Adrenal gland (tissue), 12 donors: Measurements from ENCODE around the gene CCDC134. TPM values are rescaled to one million over a fixed set of nuclear protein-coding genes. Genes with fewer than 3 reads are reported as not detected.

Source experiments
- DNase-seq, 7 donors: peaks; one replicate each; pipeline ENCODE4 v3.0.0-alpha.2; 2019 to 2020
- H3K27ac ChIP-seq, 5 donors: fragments of 200-600 bp; sonication (generic) in 4 of 5; 1 replicate in 3 of 5; 2 replicates in 2 of 5; pipeline versions ENCODE4 v1.5.1 to v1.8.0; 2016 to 2020; ENCODE audit warnings: mild to moderate bottlenecking in 1 of 5
- H3K27me3 ChIP-seq: fragments of 200-600 bp; 2 replicates; pipeline ENCODE4 v1.8.0; 2021
- H3K36me3 ChIP-seq, 2 donors: fragments of 200-600 bp; replicated peaks in 1 of 2; 1 replicate in 1 of 2; 2 replicates in 1 of 2; pipeline versions ENCODE4 v1.5.1 to v1.8.0; 2018 to 2022
- H3K4me1 ChIP-seq, 2 donors: fragments of 200-600 bp; replicated peaks in 1 of 2; 1 replicate in 1 of 2; 2 replicates in 1 of 2; pipeline versions ENCODE4 v1.5.1 to v1.8.0; 2018 to 2021
- H3K4me3 ChIP-seq, 4 donors: fragments of 200-600 bp; sonication (generic) in 3 of 4; one replicate each; pipeline ENCODE4 v1.5.1; 2016 to 2018
- H3K9me3 ChIP-seq, 3 donors: fragments of 200-600 bp; sonication (generic) in 1 of 3; replicated peaks in 1 of 3; 1 replicate in 2 of 3; 2 replicates in 1 of 3; pipeline versions ENCODE4 v1.5.1 to v1.8.0; 2016 to 2021
- POLR2A ChIP-seq, 2 donors: fragments of 450-650 bp; IDR thresholded peaks; one replicate each; pipeline ENCODE4 v1.6.1; 2017; ENCODE audit warnings: antibody characterized with exemption in 2 of 2, mild to moderate bottlenecking in 2 of 2, moderate library complexity in 1 of 2
- WGBS, 4 donors: extraction: QIAGEN DNeasy Blood & Tissue Kit in 2 of 4; methylation state at CpG; one replicate each; pipeline versions ENCODE4 v1.1.5 to v1.1.7; 2013 to 2017; 5-methylcytosine and 5-hydroxymethylcytosine counted together
- intact Hi-C, 2 donors: fragments of 100-400 bp; cut with DNase I; formaldehyde crosslinking; loops; one replicate each; pipeline versions ENCODE4 v1.14.1 to v1.15.0; 2022 to 2023
- polyA plus RNA-seq, 3 donors: library from polyadenylated mRNA; stranded (reverse); fragments of 200-250 nt in 2 of 3; fragments of 350-450 nt in 1 of 3; fragmentation: Illumina TruSeq in 1 of 3; extraction: RNeasy Lipid Tissue Mini Kit (QIAGEN cat#74804) in 1 of 3; gene quantifications; one replicate each; pipeline ENCODE4 v1.2.3, GENCODE V29; 2013 to 2014
- total RNA-seq, 9 donors: library from RNA; depleted of rRNA in 4 of 9; stranded (reverse); fragments of >200 nt in 4 of 9; fragments of 120-200 nt in 1 of 9; fragmentation: NEBNext Ultra II Directional in 1 of 9; extraction: Animal tissue kit (Norgen Biotek cat#: 25700) in 1 of 9; gene quantifications; one replicate each; pipeline versions ENCODE4 v1.1.0 to v1.2.4, GENCODE V29; 2013 to 2023
- TF ChIP-seq, protein P1 (sequence below), 6 experiments: fragments of 450-650 bp in 4 of 6; fragments of 200-600 bp in 2 of 6; sonication (generic) in 1 of 6; IDR thresholded peaks; 1 replicate in 5 of 6; 2 replicates in 1 of 6; pipeline versions ENCODE4 v1.5.1 to v1.8.0; 2016 to 2021; ENCODE audit warnings: antibody characterized with exemption in 6 of 6, mild to moderate bottlenecking in 2 of 6, moderate library complexity in 1 of 6
- donor health status: healthy with polysubstance abuse.
- donor health status: Bipolar disorder and iron deficiency.
- donor health status: DM: yes; HTN: yes; CAD: no.
- donor health status: DM: no; HTN: no; CAD: no.
- donor health status: DM: no; HTN: no; CAD: no.
- donor health status: DM: yes; HTN: yes; CAD: no.

The CCDC134 gene
- total and polyA plus RNA-seq, 12 donors, result 4.9 to 64.4 (median 32.0) TPM

DNA sequence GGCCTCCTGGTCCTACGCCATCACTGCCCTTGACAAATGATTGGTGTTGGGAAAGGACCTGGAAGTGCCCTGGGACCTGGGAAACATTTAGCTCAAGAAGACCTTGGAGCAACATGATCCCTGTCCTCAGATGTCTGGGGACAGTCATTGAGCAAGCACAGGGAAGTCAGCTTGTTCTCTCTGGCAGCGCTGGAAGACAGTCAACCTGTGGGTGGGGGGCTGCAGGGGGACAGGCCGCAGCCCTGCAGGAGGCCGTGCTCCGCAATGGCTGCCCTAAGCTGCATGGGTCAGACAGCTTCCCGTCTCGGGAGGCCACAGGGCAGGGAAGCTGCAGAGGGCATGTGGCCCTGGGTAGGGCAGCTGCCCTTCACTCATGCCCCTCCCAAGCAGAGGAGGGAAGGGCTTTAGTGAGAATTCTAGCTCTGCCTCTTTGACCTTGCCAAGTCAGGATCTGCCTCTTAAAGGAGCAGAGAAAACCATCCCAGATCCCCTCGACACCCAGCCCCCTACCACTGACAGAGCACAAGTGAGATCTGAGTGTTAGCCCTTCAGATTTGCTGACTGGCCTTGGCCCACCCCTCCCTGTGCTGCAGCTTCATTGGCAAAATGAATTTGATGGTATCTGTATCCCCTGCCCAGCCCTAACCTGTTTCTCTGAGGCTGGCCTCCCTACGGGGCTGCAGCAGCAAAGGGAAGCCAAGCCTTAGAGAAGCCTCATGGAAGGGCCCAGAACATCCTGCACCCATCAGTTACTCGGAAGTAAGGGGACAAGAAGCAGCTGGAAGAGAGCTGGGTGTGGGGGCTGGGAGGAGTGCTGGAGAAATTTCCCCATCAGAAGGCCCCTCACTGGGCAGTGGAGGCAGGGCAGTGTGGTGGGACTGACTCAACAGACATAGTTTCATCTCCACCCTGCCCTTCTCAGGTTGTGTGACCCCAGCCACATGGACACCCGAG, 26.2 kb downstream of the CCDC134 start:
- peak overlapping the region; percentile 78 to 96 (median 94) for H3K27ac ChIP-seq
- WGBS, 4 donors, result 25 to 32% (median 27%) methylated on average over 5 to 11 of the region's 11 CpGs

DNA sequence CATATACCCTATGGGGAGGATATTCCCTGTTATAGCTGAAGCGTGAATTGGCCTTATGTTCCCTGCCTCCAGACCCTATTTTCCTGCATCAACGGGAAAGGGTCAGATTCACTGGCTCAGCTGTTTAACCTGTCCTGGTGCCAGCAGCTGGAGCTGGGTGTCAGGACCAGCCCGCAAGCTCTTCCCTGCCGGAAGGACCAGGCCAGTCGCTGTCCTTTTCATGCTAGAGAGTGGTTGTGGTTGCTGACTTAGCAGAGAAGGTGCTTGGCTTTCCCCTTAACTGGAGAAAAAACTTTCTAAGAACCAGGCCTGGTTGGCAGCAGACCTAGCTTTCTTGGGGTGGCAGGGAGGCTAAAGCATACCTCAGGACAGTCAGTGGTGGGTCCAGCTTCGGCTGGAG, 27.2 kb downstream of the CCDC134 start:
- intact Hi-C loops, result no loop called here
- peak overlapping the region; percentile 4 to 95 (median 78) for H3K27ac ChIP-seq
- no peak for TF ChIP-seq POLR2A (IDR thresholded peaks at IDR 0.05)
- TF ChIP-seq, protein P1, sequence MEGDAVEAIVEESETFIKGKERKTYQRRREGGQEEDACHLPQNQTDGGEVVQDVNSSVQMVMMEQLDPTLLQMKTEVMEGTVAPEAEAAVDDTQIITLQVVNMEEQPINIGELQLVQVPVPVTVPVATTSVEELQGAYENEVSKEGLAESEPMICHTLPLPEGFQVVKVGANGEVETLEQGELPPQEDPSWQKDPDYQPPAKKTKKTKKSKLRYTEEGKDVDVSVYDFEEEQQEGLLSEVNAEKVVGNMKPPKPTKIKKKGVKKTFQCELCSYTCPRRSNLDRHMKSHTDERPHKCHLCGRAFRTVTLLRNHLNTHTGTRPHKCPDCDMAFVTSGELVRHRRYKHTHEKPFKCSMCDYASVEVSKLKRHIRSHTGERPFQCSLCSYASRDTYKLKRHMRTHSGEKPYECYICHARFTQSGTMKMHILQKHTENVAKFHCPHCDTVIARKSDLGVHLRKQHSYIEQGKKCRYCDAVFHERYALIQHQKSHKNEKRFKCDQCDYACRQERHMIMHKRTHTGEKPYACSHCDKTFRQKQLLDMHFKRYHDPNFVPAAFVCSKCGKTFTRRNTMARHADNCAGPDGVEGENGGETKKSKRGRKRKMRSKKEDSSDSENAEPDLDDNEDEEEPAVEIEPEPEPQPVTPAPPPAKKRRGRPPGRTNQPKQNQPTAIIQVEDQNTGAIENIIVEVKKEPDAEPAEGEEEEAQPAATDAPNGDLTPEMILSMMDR (IDR thresholded peaks at IDR 0.05), result no peak
- no peak overlapping the region for H3K4me3 ChIP-seq
- H3K27me3 ChIP-seq, result no peaks in the 10 kb centered on the region
- peaks cover 38 to 55% of the 10 kb centered on the region in 2 donors for H3K4me1 ChIP-seq
- H3K9me3 ChIP-seq, result no peaks in the 10 kb centered on the region
- peak in 1 of 7 donors; percentile 43 for DNase-seq
- WGBS, 4 donors, result 65 to 74% (median 68%) methylated on average over 6 of the region's 6 CpGs
- H3K36me3 ChIP-seq, result no peaks in the 10 kb centered on the region

More for the DNA sequence above, 26.2 kb downstream of the CCDC134 start:
- Histone ChIP-seq H3K9me3 (no peaks in the 10 kb centered on the region), H3K27me3 (no peaks in the 10 kb centered on the region), H3K4me3 (no peak overlapping the region), H3K4me1 (peaks cover 33 to 51% of the 10 kb centered on the region in 2 donors), H3K36me3 (no peaks in the 10 kb centered on the region)
- intact Hi-C loops, result no loop called here
- peak; percentile 72 to 93 (median 85) for DNase-seq
- TF ChIP-seq, protein P1 (IDR thresholded peaks at IDR 0.05), result no peak
- TF ChIP-seq POLR2A (IDR thresholded peaks at IDR 0.05), result peak in 1 of 2 donors; percentile 64

DNA sequence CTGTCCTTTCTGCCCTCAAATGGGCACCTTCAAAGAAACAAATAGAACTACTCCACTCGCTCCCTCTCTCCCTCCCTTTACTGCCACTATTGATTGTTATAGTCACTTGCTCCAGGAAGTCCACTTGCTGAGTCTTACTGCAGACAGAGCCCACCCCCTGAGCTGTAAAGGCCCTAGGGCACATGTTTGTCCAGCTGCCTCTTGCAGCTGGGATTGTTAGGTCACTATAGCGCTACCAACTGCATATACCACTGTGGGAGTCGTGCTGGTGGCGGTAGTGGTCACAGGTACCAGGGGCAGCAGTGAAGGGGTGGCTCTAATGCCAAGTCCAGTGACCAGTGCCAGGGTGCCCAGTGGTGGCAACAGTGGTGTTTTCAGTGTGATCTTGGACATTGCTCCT, 28.0 kb downstream of the CCDC134 start:
- intact Hi-C loops, result no loop called here
- H3K4me1 ChIP-seq, result peaks cover 38 to 51% of the 10 kb centered on the region in 2 donors

DNA sequence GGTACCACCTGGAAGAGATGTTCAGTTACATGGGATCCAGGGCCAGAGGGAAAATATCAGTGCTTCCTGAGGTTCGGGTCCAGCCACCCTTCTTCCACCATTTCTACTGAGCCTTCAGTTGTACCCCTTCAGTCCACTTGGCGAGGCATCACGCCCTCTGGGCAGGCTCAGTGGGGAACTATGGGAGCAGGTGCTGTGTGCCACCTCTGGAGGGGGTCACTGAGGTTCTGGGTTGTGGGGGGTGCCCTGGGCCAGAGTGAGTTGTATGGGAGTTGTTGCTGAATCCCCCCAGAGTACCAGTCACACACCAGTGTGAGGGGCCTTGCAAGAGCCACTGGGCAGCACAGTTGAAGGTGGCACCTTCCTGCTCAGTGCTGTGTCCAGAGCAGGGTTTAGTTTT, 29.7 kb downstream of the CCDC134 start:
- Histone ChIP-seq H3K4me1 (peaks cover 37 to 46% of the 10 kb centered on the region in 2 donors), H3K36me3 (no peaks in the 10 kb centered on the region), H3K4me3 (no peak overlapping the region), H3K9me3 (no peaks in the 10 kb centered on the region), H3K27me3 (no peaks in the 10 kb centered on the region), H3K27ac (peak overlapping the region in 2 of 5 donors; percentile 33 to 99)
- intact Hi-C loops, result no loop called here
- WGBS, 4 donors, result 87 to 98% (median 92%) methylated on average over 3 of the region's 3 CpGs
- no peak for DNase-seq
- TF ChIP-seq POLR2A (IDR thresholded peaks at IDR 0.05), result no peak
- TF ChIP-seq, protein P1 (IDR thresholded peaks at IDR 0.05), result no peak

More for the DNA sequence above, 28.0 kb downstream of the CCDC134 start:
- Histone ChIP-seq H3K27me3 (no peaks in the 10 kb centered on the region), H3K27ac (peak overlapping the region in 1 of 5 donors; percentile 95), H3K4me3 (no peak overlapping the region), H3K9me3 (no peaks in the 10 kb centered on the region), H3K36me3 (no peaks in the 10 kb centered on the region)
- no peak for DNase-seq
- TF ChIP-seq POLR2A (IDR thresholded peaks at IDR 0.05), result no peak
- TF ChIP-seq, protein P1 (IDR thresholded peaks at IDR 0.05), result no peak
- WGBS, 4 donors, result 96 to 100% (median 97%) methylated on average over 1 to 4 of the region's 4 CpGs
